GM13977 (cell line): ENCODE data around the gene LRRFIP1.
A peak's percentile ranks its signal among the peaks of the same experiment; 100 is the strongest.

Experiments used
- DNase-seq: peaks from one replicate; pipeline ENCODE4 v3.0.0; 2012; ENCODE audit warnings: low spot score
- CTCF ChIP-seq: IDR thresholded peaks from 2 replicates; pipeline ENCODE4 v1.5.1; 2012; ENCODE audit warnings: mild to moderate bottlenecking, control low read depth; ENCODE audit not compliant: insufficient read depth; ENCODE audit errors: extremely low read depth, missing control alignments
- in situ Hi-C: fragments of 300-500 bp; cut with MboI; formaldehyde crosslinking; loops from one replicate; pipeline ENCODE4 v1.12.0; 2022; ENCODE audit warnings: low sequenced_read_pairs, low pct_unique_long_range_greater_than_20kb, mixed read lengths, inconsistent platforms; ENCODE audit not compliant: unreplicated experiment

The LRRFIP1 gene

GRCh38 chr2:237624565-237624964 lies 2.8 kb upstream of the LRRFIP1 start:
- in situ Hi-C loops: no loop called here
- peak; percentile 61 for DNase-seq
- peak; percentile 28 for TF ChIP-seq CTCF

- in situ Hi-C loops: no loop called here
- no peak for DNase-seq
- TF ChIP-seq CTCF: no peak
Observed at GRCh38 chr2:237625216-237625705, 2.1 kb upstream of the LRRFIP1 start.

DNA sequence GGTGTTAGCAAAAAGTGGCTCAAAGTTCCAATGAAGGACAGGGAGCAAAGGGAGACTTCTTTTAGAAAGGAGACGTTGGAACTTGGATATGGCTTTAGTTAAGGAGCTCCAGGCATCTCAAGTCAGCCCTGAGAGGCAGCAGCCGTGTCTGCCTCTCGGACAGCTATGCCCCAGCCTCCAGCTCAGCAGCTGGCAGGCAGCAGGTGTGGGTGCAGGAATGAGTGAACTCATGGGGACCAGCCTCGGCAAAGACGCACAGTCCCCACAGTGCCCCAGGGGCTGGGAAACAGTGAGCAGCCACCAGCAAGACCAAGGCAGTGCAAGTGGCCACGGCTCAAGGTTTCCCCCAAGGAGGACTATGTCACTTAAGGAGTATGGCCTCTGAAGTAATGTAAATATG lies 1.6 kb upstream of the LRRFIP1 start:
- no peak for TF ChIP-seq CTCF
- DNase-seq: no peak
- in situ Hi-C loops: no loop called here

DNA sequence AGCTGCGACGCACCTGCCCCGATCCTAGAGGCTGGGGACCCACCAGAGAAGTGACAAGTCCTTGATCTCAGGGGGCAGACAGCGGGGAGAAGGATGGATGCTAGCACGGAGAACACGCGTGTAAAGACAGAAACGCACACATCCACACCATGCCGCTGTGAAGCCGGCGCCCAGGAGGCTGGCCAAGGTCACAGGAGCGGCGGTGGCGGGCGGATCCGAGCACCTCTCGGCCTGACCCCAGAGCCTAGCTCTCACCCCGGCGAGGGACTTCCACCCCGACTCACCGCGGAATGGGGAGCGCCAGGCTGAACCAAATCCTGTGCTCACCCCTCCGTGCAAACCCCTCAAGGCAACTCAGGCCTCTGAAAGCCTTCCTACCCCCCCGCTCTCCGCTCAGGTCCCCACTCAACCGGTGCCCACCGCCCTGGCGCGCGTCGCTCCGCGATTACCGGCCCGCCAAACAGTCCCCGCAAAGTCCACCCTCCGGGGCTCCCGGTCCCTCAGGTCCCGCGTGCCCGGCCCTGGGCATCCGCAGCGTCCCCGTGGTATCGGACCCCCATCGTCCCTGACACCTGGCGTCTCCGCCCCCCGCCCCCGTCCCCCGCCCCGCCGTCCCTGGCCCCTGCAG lies 460 bp upstream of the LRRFIP1 start:
- no peak for TF ChIP-seq CTCF
- DNase-seq: no peak
- in situ Hi-C loops: no loop called here

GRCh38 chr2:237628247-237629187 lies 1.1 kb downstream of the LRRFIP1 start:
- in situ Hi-C loops: no loop called here
- TF ChIP-seq CTCF: no peak
- DNase-seq: no peak

DNA sequence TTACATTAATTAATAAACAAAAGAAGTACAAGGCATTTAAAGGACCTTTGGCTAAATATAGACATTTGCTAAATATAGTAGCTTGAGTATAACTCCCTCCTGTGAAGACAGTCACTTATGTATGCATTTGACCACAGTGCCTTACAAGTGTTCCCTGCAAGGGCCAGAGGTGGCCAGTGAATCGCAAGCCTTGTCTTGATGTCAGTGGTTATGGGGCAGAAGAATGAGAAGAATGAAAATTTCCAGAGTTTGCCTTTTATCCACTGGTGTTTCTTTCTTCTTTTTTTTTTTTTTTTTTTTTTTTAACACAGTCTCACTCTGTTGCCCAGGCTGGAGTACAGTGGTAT lies 1.8 kb downstream of the LRRFIP1 start:
- TF ChIP-seq CTCF: no peak
- in situ Hi-C loops: no loop called here
- DNase-seq: no peak
